ENCODE results near the gene PTPN6. TPM values are rescaled to one million over a fixed set of nuclear protein-coding genes. Genes with fewer than 3 reads are reported as not detected.

The PTPN6 gene
- total and polyA plus RNA-seq, 10 of the 15 experiments (the other 5 are each of a cell fraction or from before 2014, with no cell fraction given) = 229 to 457 (median 370) TPM

GRCh38 chr12:6959805-6960592 is 8.8 kb downstream of the PTPN6 start:
- BruUV-seq (replicated peaks) = no TSS peak
- peaks cover 17 to 30% of the 10 kb centered on the region in 2 experiments for H3K36me3 ChIP-seq (ENCODE audit: control insufficient read depth in 2 of 2, insufficient read depth in 2 of 2, low read length in 1 of 2)
- ChIA-PET POLR2A (interaction anchor here (1.0 to 13.5 kb wide), 9 partner anchors 9 to 151 kb away, joined by 3 to 524 read pairs (median 4); partner anchors contain the start of genes C12orf57, C1RL, CDCA3 and LPCAT3), CTCF (interaction anchor here (0.9 to 13.2 kb wide), 8 partner anchors 9 to 148 kb away, joined by 4 to 645 read pairs (median 5); partner anchors contain the start of genes C12orf57, LPCAT3, PTPN6 and RNU7-1), RAD21 (ENCODE audit: unreplicated experiment) (interaction anchor here (0.7 to 13.5 kb wide), 7 partner anchors 9 to 148 kb away, joined by 4 to 426 read pairs (median 5); partner anchors contain the start of genes C12orf57, PTPN6 and RNU7-1), SMC1A (ENCODE audit: uncharacterized antibody, unreplicated experiment) (interaction anchor here (1.1 to 13.2 kb wide), 3 partner anchors 12 to 134 kb away, joined by 3 to 395 read pairs (median 4); partner anchors contain the start of genes C12orf57, PTPN6 and RNU7-1)
- intact Hi-C loops (cut with micrococcal nuclease; ENCODE audit: unreplicated experiment) = loop anchor here (1.0 to 5.0 kb wide), 3 partner anchors 16 to 152 kb away; partner anchors contain the start of gene C12orf57
- peaks cover 62% of the 10 kb centered on the region for H3K79me2 ChIP-seq (ENCODE audit: control insufficient read depth, insufficient read depth, low read length)
- WGBS (ENCODE audit: insufficient coverage, insufficient replicate concordance, low lambda C conversion rate, missing lambda C conversion rate) = 50% methylated on average over 26 of the region's 26 CpGs
- H4K20me1 ChIP-seq (ENCODE audit: control insufficient read depth, insufficient read depth) = no peaks in the 10 kb centered on the region
- ATAC-seq (no peak), DNase-seq (ENCODE audit: low read depth, low spot score) (no peak), FAIRE-seq (no peak)
- H3K4me3 ChIP-seq = peak overlapping the region; percentile 95
- TF ChIP-seq SMARCA5 (IDR thresholded peaks at IDR 0.05) = 0 out of 2 replicates have a peak, but pooled peaks have one; percentile 26
- 0 out of 2 replicates have a peak, but pooled peaks have one; percentile 4 for TF ChIP-seq SMAD5 (IDR thresholded peaks at IDR 0.05; ENCODE audit: low read depth)
- TF ChIP-seq TARDBP (IDR thresholded peaks at IDR 0.05; ENCODE audit: borderline replicate concordance) = 0 out of 2 replicates have a peak, but pooled peaks have one; percentile 8
- no peak for TF ChIP-seq PAX5 (IDR thresholded peaks at IDR 0.05; ENCODE audit: borderline replicate concordance, low read depth, low read length)
- no peaks in the 10 kb centered on the region for H3K27me3 ChIP-seq (replicated peaks in 1 of 2; ENCODE audit: control insufficient read depth in 2 of 2, insufficient read depth in 2 of 2, low read length in 1 of 2)
- H2AFZ ChIP-seq (ENCODE audit: control insufficient read depth, low read depth, low read length) = no peak overlapping the region
- in situ Hi-C loops (cut with MboI) = loop anchor here (5.0 to 25.0 kb wide), 2 partner anchors 152 to 1677 kb away; no protein-coding TSS in a partner anchor
- H3K27ac ChIP-seq (ENCODE audit: control insufficient read depth, insufficient read depth) = peak overlapping the region; percentile 99
- H3K9me3 ChIP-seq (replicated peaks; ENCODE audit: control insufficient read depth, insufficient read depth, low read length) = no peaks in the 10 kb centered on the region
- H3K9ac ChIP-seq (ENCODE audit: control insufficient read depth, insufficient read depth, low read length) = peak overlapping the region; percentile 91
- H3K4me1 ChIP-seq (ENCODE audit: control insufficient read depth, insufficient read depth, low read length) = peaks cover 79% of the 10 kb centered on the region
- peak overlapping the region; percentile 99 for H3K4me2 ChIP-seq (ENCODE audit: control insufficient read depth, insufficient read depth)

Data from GM12878 (cell line).